ENCODE results near the gene SH3RF3.

- TF ChIP-seq CTCF (IDR thresholded peaks at IDR 0.05) (no peak), POLR2A (IDR thresholded peaks at IDR 0.05) (no peak)
These were observed 320.2 kb downstream of the SH3RF3 start for GRCh38 chr2:109448946-109449788.
